SK-N-MC (cell line): ENCODE measurements around the gene CAPN15.

ENCODE experiments used
- EZH2 ChIP-seq: fragments of 200-600 bp; sonication (generic); IDR thresholded peaks from one replicate; pipeline ENCODE4 v1.6.1; 2017; ENCODE audit warnings: antibody characterized with exemption
- POLR2AphosphoS5 ChIP-seq: IDR thresholded peaks from 2 replicates; pipeline ENCODE4 v1.6.1; 2012; ENCODE audit warnings: mild to moderate bottlenecking, low read depth, low read length, borderline replicate concordance

GRCh38 chr16:591892-592517 lies 64.5 kb downstream of the CAPN15 start:
- TF ChIP-seq POLR2AphosphoS5 (no peak), EZH2 (no peak)
